GF-D8 (cell line): ENCODE data around the gene PPP1R3G.

Experiments
- DNase-seq: peaks from one replicate; lab custom pipeline; 2025; lab: John Stamatoyannopoulos, UW

Gene PPP1R3G

DNA sequence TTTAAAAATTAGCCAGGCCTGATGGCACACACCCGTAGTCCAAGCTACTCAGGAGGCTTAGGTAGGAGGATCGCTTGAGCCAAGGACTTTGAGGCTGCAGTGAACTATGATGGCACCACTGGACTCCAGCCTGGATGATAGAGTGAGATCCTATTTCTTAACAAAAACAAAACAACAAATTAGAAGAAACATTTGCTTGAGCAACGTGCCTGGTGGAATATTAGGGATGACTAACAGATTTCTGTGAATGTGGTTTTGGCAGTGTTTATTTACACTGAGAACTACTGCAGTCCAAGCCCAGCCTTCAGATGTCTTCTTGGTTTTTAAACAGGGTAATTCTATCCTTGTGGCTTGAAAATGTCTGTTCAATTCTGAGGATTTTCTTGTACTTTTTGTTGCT, 9.2 kb downstream of the PPP1R3G start:
- no peak for DNase-seq

DNA sequence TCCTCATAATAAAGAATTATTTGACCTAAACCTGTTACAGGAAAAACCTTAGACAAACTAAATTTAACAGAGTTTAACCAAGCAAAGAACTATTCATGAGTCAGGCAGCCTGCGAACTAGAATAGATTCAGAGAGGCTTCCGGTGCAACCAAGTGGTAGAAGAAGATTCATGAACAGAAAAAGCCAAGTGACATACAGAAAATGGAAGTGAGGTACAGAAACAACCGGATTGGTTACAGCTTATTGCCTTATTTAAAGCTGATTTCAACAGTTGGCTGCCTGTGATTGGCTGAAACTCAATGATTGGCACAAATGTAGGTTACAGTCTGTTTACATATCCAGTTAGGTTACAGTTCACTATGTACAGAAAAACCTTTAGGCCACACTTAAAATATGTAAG, 10.1 kb downstream of the PPP1R3G start:
- DNase-seq, result no peak

DNA sequence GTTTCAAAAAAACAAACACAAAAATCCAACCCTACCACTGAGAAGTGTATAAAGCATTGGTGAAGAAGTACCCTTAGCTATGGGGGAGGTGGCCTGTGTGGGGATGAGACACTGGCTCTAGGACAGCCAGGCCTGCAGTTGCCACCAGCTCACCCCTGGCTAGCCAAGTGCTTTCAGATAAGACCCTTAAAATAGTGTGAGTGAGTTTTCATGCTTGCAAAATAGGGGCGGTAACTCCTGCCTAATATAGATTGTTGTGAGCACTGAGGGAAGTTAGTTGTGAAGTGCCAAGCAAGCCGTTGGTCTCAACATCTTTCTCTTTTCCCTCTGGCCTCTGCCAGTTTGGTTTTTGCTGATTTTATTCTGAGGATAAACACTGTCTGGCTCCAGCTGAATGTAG, 11.3 kb downstream of the PPP1R3G start:
- DNase-seq, result no peak

DNA sequence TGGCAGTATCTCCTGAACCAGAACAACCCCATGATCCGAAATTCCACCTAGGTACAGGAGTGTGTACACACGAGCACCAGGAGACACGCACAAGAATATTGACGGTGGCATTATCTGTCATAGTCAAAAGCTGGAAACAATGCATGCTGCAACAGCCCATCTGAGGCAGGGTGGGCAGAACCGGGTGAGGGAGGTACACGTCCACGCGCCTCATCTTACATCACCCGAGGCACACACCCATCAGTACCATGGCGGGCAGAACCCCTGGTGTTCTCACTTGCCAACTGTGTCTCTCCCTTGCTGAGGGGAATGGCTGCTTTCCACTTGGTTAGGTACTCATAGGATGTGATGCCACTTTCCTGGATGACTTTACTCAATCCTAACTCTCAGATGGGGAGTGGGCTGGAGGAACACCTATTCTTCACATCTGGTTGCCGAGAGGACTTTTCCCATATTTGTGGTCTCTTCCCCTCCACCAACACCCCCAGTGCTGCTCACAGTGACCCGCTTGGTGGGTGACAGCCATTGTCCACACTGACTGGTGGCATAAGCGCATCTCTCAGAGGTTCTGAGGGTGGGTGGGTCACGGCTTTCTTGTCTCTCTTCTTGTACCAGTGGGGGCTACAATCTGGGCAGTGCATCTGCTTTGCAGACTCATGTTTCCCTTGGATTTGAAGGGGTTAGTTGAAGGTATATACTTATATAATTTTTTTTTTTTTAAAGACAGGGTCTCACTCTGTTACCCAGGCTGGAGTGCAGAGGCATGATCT, 13.5 kb downstream of the PPP1R3G start:
- no peak for DNase-seq

DNA sequence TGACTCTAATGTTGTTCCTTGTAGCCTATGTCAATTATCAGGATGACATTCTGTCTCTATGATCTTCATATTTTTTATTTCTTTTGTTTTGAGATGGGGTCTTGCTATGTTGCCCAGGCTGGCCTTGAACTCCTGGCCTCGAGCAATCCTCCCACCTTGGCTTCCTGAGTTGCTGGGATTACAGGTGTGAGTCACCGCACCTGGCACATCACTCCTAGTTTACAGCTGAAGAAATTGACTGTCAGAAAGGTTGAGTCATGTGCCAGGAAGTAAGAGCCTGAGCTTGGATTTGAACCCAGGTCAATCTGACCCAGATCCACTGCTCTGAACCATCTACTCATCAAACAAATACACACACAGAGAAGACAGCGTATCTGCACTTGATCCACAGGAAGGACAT, 14.4 kb downstream of the PPP1R3G start:
- DNase-seq, result no peak

DNA sequence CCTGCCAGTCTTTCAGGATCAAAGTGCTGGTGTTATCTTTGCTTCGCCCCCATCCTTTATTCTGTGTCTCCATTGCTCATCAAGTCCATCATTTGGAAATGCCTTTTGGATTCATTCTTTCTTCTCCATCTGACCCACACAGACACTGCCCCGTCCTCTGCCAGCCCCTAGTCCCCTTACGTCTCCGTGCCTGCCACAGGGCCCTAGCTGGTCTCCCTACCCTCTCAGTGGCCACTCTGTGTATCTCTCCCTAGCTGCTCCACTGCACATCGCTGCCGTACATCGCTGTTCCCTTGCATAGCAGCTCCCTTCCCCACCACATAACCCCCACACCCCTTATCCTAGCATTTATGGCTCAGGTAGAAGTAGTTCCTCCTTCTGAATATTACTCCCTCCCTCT, 15.7 kb downstream of the PPP1R3G start:
- no peak for DNase-seq

DNA sequence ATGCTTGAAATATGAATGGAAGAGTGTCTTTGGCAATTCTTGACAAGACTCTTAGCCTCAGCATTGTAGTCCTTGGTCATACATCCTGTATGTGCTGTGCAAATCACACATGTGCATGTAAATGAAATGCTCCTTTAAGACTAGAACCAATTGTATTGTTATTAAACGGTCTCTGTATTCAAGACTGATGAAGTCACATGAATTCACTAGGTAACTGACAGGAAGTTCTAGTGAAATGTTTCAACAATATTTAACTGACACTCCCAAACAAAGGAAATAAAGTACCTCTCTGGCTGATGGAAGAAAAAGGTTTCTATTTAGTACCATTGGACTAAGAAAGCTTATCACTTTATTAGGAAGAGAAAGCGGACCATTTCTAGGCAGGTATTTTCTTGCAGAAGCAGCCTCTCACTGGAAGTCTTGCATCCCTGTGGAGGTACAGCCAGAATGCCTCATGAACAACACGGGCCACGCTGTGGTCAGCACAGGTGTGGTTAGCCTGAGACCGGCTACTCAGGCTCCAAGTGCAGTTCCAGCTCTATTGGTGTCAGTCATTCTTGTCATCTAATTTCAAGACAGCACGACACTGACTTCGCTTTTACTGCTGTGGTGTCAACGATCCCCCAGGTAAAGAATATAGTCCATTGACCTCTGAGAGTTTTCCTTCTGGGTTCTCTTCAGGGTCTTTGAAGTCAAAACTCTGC, 17.3 kb downstream of the PPP1R3G start:
- no peak for DNase-seq

DNA sequence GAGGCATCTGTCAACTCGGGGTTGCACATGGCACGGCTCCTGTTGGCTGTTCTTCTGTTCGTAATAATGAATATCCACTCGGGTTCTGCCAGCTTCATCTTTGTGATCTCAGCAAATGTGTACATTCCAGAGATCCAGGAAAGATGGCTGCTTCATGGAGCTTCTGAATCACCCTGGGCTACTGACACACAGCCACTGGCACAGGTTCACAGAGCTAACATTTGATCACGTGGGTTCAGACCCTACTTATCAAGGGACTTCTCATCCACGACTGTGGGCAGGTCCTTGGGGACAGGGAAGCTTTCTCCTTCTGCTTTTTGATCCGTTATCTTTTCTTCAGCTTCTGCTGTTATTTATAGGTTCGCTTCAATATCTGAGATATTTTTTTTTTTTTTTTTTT, 18.1 kb downstream of the PPP1R3G start:
- no peak for DNase-seq

DNA sequence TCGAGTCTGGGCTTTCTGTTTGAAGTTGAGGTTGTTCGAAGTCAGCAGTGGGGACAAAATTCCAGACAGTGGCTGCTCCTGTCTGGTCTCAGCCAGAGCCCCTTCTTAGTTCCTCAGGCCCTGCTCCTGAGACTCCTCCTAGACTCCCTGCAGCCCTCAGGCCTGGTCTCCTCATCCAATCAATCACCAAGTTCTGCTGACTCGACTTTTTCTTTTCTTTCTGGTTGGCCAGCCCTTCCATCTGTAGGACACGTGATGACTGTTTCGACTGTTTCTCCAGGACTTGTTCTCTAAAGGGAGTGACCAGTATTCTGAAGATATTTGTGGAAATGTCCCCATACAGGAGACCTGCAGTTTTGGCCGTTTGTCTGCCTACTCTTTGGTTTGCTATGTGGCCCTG, 19.5 kb downstream of the PPP1R3G start:
- DNase-seq, result no peak

DNA sequence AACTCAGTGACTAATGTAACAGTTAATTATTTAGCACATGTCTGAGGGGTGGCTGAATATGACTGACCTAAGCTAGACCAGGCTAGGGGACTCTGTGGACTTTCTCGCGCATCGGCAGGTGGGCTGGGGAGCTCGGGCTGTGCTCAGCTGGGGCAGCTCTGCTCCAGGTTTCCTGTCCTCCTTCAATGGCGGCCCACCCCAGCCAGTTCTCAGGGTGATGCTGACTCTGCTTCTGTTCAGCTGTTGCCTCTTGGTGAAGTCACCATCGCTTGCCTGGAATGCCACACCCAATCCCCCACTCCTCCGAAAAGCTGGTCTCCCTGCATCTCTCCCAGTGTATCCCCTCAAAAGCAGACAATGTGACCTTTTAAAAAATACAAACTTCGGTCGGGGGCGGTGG, 20.0 kb downstream of the PPP1R3G start:
- no peak for DNase-seq

DNA sequence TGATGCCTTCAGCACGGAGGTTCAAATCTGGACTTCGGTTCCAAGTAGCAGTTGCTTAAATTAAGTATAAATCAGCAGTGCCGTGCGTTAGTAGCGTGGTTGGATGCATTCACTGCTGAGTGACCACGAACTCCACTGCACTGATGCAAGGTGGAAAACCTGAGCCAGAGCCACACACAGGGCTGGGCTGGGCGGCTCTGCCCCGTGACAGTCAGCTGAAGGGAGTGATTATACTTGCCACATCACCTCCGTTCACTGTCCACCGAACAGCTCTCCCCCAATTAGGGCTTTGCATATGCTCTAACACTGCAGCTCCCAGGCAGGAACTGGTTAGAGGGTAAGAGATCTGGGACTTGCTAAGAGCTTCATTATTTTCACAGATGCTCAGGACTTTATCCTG, 22.2 kb downstream of the PPP1R3G start:
- no peak for DNase-seq

DNA sequence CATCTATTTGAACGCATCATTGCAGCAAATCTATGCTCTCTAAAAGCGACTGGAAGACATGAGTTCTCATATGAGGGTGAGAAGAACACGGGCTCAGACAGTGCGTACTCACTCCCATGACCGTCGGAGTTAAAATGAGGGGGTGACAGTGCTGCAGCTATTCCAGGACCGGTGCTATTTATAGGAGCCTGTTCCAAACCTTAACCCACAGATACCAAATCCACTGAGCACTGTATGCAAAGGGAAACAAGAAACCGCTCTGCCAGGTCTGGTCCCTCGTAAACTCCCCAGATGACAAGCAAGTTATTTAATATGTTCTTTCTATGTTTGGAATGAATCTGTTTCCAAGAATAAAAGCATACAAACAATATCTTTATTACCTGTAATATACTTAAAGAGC, 22.9 kb downstream of the PPP1R3G start:
- DNase-seq, result no peak

DNA sequence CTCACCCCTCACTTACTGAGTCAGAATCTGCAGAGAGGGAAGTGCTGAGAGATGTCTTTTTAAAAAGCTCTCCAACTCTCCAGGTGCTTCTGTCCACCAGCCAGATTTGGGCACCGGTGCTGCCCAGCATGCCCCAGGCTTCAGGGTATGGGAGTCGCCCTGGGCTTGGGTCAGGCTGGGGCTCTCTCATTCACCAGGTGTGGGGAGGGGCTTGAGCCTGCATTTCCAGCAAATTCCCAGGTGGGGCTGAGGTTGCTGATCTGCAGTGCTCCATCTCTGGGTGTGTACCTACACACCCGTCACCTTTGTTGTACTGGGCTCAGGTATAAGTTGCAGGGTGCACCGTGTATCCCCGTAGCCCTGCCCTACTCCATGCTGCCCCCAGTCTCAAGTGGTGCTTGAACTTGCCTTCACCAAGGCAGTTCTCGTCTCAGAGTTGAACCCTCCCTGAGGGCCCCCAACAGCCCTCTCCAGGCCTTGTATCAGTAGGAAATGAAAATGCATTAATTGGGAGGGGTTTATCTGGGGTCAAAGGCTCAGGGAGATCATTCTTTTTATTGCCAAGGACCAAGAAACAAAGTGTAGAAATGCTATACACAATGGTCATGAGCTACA, 23.5 kb downstream of the PPP1R3G start:
- no peak for DNase-seq

DNA sequence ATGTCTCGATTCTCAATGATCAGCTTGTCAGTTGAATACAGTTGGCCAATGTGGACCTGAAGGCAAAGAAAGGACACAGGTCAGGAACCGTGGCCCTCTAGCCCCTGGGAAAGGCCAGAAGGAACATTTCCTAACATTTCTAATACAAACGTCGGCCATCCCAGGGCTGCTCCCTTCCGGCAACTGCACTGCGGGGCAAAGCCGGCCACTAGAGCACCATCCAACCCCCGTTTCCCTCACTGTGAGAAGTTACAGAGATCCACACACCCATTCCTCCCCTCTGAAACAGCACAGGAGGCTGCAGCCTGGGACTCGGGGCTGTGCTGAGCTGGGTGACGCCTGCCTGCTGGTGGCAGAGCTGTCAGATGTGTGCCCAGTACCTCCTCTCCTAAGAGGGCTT, 24.3 kb downstream of the PPP1R3G start:
- no peak for DNase-seq

DNA sequence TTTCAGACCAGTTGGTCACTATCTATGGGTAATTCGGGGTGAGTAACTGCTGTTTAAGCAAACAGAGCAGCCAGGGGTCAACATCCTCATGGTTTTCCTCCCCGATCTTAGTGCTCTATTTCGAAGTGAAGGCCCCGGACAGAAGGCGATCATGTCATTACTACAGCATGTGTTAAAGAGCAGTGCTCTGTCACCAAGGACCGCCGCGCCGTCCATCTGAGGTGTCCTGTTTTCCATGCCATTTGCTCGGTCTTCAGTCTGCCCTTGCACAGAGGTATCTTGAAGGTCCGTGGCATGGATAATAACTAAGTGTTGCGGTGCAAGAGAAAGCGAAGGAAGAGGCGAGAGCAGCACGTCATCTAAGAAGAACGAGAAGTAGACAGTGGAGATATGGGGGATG, 25.1 kb downstream of the PPP1R3G start:
- no peak for DNase-seq

DNA sequence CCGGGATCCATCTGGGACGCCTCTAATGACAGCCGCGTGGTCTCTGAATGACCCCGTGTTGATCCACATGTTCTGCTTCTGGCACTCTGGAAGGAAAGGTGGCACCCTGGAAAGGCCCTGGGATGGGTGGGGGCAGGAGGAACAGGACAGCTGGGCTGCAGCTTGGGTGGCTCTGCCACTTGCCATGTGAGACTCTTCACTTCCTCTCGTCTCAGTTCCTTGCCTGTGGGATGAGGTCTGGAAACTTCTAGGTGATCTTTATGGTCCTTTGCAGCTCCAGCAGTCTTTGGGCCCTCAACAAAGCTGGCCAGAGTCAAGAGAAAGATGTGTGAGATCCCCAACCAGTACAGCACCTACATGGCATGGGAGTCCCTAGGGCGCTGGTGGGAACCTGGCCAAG, 26.5 kb downstream of the PPP1R3G start:
- no peak for DNase-seq

DNA sequence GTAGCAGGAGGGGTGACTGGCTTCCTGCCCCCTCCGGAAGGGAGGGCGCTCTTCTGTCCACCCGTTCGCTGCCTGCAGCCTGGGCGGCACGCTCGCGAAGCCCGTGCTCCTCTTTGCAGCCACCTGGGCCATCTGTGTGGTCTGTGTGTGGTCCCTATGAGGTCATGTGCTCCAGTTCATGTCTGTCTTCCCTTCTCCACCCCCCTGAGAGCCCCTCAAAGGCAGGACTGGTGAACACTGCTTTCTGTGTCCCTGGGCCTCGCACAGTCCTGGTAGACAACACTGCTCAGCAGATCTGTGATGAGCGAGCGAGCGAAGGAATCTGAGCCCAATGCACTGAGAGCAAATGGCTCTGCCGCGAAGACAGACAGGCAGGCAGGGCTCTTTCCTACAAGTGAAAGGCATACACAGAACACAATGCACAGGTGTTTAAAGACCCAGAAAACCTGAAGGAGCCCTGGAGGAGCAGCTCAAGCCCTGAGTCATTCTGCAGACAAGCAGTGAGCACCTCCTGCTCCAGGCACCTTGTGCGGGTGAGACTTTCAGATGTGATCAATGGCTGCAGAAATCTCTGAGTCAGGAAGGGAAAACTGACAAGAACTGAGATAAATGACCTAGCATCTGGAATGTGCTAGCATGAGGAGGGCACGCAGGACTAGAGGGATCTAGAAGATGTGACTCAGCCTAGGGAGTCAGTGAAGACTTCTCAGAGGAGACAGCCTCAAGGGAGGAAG, 27.1 kb downstream of the PPP1R3G start:
- DNase-seq, result no peak

DNA sequence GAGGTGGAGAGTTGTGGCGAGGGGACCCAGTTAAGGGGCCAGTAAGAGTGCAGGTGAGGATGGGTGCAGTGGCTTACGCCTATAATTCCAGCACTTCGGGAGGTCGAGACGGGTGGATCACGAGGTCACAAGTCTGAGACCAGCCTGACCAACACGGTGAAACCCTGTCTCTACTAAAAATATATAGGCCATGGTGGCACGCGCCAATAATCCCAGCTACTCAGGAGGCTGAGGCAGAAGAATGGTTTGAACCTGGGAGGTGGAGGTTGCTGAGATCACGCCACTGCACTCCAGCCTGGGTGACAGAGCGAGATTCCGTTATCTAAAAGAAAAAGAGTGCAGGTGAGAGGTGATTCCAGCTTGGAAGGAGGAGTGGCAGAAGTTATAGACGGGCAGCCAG, 28.0 kb downstream of the PPP1R3G start:
- no peak for DNase-seq

DNA sequence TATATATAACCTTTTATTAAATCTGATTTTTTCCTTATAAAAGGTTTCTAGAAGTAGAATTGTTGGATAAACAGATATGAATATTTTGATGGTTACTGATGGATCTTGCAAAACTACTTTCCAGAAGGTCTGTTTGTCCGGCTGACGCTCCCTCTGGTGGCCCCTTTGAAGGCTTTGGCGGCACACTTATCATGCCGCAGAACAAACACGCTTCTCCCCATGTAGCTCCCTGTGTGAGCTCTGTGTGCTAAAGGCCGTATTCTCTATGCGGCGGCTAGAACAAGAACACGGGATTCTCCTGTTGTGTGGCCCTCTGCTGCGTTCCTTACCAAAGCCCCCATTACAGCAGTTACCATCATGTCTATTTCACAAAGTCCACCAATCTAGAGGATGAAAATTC, 30.0 kb downstream of the PPP1R3G start:
- DNase-seq, result no peak

DNA sequence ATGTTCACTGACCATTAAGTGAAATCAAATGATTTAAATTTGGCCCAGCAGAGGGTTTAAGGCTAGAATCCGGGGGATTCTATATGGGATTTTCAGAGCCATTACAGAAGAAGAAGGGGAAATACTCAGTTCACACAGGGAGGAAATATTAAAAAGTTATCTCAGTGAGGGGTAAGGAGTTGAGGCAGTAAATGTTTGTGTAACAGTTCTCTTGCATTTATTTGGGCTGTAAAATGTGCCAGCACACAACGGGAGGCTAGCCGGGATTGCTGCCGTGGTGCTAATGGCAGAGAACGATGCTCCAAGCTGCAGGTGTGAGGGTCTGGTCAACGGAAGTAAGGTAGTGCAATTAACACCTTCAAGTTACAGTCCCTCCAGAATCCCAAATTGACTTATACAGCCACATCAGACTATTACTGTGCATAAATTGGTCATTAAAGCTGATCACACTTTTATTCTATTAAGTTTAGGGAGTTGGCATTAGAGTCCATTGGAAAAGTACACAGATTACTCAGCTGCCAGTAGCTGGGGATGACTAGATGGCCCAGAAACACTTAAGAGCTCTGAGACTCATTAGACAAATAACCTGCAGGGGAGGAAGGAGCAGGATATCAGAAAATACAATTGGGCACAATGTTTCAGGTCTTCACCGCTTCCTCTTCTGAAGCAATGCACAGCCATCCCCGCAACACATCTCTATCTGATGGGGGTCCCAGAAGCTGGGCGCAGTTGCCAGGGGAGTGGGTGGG, 31.3 kb downstream of the PPP1R3G start:
- DNase-seq, result no peak

DNA sequence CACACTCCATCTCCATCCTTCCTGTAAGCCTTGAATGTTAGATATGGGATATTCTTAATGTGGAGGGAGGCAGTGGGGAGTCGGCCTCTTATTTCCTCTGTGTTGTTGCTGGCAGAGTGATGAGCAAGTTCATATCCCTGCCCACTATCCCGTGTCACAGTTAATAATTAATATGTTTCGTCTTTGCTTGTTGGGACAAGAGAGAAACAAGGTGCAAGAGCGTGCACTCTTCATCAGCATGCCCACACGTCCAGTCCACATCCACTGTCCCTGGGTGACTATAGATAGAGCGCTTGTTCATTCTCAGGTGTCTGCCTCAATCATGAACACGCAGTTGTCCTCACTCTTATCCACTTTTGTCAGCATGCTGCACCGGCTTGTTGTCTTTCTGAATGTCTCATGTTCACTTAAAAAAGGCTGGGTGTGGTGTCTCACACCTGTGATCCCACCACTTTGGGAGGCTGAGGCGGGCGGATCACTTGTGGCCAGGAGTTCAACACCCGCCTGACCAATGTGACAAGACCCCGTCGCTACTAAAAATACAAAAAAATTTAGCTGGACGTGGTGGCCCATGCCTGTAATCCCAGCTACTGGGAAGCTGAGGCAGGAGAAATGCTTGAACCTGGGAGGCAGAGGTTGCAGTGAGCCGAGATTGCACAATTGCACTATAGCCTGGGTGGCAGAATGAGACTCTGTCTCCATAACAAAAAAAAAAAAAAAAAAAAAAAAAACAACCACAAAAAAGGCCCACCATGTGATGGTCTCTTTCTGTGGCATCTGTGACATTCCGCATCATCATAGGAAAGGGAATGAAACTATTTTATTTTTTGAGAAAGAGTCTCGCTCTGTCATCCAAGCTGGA, 34.2 kb downstream of the PPP1R3G start:
- no peak for DNase-seq
